Measurements from ENCODE around the gene AFDN.
A peak's percentile ranks its signal among the peaks of the same experiment; 100 is the strongest.

AFDN gene

DNA sequence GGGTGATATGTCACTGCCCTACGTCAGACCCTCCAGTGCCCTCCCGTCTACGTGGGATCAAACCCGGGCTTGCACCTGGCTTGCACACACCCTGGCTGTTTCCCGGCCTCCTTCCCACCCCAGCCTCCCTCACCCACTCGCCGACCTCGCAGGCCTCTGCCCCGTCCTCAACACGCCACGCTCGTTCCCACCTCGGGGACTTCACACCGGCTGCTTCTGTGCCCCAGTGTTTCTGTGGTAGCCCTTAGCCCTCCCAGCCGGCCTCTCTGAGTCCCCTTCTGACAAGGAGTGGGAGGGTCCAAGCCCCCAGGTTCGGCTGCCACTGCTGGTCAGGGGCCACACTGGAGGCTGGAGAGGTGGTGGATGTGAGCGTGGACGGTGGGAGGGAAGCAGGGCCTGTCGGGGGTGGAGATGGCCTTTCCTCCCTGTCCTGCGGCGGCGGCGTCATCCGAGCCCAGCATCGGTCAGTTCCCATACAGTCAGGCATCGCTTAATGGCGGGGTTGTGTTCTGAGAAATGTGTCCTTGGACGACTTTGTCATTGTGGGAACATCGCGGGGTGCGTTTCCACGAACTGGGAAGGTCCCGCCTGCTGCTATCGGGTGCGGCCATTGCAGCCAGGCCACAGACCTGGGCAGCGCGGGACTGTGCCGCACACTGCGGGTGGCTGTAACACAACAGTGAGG lies 159.3 kb downstream of the AFDN start:
- Histone ChIP-seq H3K36me3 (peaks cover 66% of the 10 kb centered on the region), H3K9me3 (peaks cover 93% of the 10 kb centered on the region), H3K27me3 (no peaks in the 10 kb centered on the region), H3K4me2 (no peak overlapping the region), H3K4me3 (no peak overlapping the region), H3K9ac (no peak overlapping the region), H3K4me1 (peaks cover 27% of the 10 kb centered on the region), H4K20me1 (no peaks in the 10 kb centered on the region), H3K27ac (no peak overlapping the region)
- no peak for TF ChIP-seq Cebpa-rat (IDR thresholded peaks at IDR 0.05)

DNA sequence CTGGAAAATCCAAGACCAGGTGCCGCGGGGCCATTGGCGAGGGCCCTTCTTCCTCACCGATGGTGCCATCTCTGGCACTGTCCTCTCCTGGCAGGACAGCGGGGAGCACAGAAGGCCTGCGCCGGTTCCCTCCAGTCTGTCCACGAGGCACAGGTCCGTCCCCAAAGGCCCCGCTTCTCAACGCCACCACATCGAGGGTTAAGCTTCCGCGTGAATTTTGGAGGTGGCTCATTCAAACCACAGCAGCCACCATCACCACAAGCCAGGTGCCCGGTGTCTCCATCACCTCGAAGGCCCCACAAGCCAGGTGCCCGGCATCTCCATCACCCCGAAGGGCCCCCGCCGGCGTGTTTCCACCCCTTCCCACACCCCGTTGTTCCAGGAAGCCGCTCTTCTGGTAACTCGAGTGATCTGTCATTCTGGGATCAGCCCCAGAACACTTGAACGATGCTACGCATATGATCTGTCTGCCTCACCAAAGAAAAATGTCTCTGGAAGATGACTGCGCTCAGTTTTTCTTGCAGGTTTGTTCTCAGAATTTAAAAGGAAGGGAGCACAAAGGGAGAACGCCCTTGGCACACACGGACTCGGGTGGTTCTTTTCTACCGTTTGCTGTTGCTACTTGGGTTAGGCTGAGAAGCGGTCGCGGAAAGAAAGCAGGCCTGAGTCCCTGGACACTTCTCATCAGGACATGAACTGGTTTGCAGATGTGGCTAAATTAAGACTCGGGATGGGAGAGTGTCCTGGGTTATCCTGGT lies 160.9 kb downstream of the AFDN start:
- Histone ChIP-seq H3K4me2 (no peak overlapping the region), H3K36me3 (peaks cover 67% of the 10 kb centered on the region), H3K4me1 (peaks cover 22% of the 10 kb centered on the region), H3K27me3 (no peaks in the 10 kb centered on the region), H3K4me3 (no peak overlapping the region), H3K9me3 (peaks cover 91% of the 10 kb centered on the region), H3K9ac (no peak overlapping the region), H4K20me1 (no peaks in the 10 kb centered on the region), H3K27ac (no peak overlapping the region)
- TF ChIP-seq Cebpa-rat (IDR thresholded peaks at IDR 0.05) = no peak

DNA sequence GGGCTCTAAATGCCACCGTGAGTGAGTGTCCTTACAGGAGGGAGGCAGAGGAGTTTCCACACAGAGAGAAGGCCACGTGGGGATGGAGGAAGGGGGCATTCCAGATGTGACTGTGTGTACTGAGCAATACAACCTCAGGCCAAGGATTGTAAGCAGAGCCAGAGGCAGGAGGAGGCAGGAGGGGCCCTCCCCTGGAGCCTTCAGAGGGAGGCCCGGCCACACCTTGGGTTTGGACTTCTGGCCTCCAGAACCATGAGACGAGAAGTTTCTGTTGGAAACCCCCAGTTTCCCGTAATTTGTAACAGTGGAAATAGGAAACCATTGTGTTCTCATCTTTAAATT lies 161.4 kb downstream of the AFDN start:
- peaks cover 67% of the 10 kb centered on the region for H3K36me3 ChIP-seq
- H3K27ac ChIP-seq = no peak overlapping the region
- no peak overlapping the region for H3K4me3 ChIP-seq
- no peak overlapping the region for H3K4me2 ChIP-seq
- peaks cover 23% of the 10 kb centered on the region for H3K4me1 ChIP-seq
- no peak for TF ChIP-seq Cebpa-rat (IDR thresholded peaks at IDR 0.05)
- H4K20me1 ChIP-seq = no peaks in the 10 kb centered on the region
- no peaks in the 10 kb centered on the region for H3K27me3 ChIP-seq
- H3K9me3 ChIP-seq = peaks cover 88% of the 10 kb centered on the region
- H3K9ac ChIP-seq = no peak overlapping the region

DNA sequence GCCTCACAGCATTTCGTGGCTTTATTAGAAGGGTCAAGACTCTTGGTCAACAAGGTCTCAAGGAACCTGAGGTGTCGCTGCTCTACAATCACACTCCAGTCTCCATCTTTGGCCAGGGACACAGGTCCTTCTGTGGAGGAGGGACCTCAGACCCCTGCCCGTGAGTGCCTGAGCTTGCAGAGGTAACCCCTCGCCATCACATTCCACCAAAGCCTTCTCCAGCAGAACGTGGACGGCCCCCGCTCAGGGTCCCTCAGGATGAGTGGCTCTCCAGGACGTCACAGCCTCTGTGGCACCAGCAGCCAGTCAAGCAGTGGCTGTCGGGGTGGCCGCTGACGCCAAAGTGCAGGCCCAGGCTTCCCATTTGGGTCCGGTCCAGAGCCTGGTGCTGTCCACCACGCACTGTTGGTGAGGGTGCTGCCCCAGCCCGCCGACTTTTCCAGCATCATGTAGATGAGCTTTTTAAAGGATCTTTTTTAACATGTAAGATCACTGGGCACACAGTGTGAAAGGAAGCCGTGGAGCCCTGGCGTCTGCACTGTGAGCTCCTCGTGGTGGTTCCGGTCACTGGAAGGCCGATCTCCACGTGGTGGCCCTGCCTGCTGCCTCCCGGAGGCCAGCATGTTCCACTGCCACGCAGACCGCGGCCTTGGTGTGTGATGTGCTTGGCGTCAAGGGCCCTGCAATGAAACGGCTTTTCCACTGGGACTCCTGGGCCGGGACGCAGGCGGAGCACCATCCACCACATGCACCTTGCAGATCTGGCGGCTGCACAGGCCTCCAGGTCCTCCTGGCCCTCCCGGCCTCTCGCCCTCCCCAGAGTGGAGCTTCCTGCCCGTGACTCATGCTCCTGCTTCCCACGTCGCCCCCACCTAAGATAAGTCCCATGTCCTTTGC lies 162.5 kb downstream of the AFDN start:
- no peak overlapping the region for H3K9ac ChIP-seq
- H3K4me2 ChIP-seq = no peak overlapping the region
- peaks cover 64% of the 10 kb centered on the region for H3K36me3 ChIP-seq
- H3K27me3 ChIP-seq = no peaks in the 10 kb centered on the region
- no peak for TF ChIP-seq Cebpa-rat (IDR thresholded peaks at IDR 0.05)
- H3K27ac ChIP-seq = no peak overlapping the region
- H3K9me3 ChIP-seq = peaks cover 77% of the 10 kb centered on the region
- H4K20me1 ChIP-seq = no peaks in the 10 kb centered on the region
- peaks cover 34% of the 10 kb centered on the region for H3K4me1 ChIP-seq
- H3K4me3 ChIP-seq = no peak overlapping the region

DNA sequence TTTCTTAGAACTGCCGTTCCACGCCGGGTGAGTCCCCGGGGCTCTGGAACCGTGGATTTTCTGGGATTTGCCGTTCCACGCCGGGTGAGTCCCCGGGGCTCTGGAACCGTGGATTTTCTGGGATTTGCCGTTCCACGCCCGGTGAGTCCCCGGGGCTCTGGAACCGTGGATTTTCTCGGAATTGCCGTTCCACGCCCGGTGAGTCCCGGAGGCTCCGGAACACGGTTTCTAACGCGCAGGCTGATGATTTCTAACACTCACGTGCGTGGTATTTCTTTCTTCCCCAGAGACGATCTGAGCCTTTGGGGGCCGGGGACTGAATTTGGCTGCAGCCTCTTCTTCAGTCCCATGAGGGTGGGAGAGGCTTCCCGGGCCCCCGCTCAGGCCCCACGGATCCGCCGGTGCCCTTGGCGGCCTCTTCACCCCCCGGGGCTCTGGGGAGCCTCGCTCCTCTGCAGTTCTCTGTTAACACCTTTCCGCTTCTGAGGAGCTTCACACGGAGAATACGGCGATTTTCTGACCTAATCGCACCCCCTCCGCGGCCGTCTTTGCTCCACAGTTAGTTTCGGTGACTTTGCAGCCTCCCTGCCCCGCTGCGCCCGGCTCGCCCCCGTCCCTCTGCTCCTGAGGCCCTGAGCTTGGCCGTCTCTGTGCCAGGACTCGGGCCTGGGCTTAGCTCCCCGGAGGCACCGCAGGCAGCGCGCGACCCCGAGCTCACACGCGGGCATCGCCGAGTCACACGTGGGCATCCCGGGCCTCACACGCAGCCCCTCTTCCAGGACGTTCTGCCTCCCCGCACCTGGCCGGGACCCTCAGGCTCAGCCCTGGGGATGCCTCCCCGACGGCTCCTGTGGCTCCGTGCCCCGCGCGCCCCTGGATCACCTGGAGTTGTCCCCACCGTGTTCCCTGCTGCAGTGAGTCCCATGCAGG lies 163.6 kb downstream of the AFDN start:
- no peak overlapping the region for H3K9ac ChIP-seq
- TF ChIP-seq Cebpa-rat (IDR thresholded peaks at IDR 0.05) = no peak
- H3K27me3 ChIP-seq = no peaks in the 10 kb centered on the region
- H3K4me1 ChIP-seq = peaks cover 38% of the 10 kb centered on the region
- peaks cover 66% of the 10 kb centered on the region for H3K9me3 ChIP-seq
- H3K36me3 ChIP-seq = peaks cover 53% of the 10 kb centered on the region
- H3K27ac ChIP-seq = no peak overlapping the region
- H4K20me1 ChIP-seq = no peaks in the 10 kb centered on the region
- no peak overlapping the region for H3K4me3 ChIP-seq
- no peak overlapping the region for H3K4me2 ChIP-seq

DNA sequence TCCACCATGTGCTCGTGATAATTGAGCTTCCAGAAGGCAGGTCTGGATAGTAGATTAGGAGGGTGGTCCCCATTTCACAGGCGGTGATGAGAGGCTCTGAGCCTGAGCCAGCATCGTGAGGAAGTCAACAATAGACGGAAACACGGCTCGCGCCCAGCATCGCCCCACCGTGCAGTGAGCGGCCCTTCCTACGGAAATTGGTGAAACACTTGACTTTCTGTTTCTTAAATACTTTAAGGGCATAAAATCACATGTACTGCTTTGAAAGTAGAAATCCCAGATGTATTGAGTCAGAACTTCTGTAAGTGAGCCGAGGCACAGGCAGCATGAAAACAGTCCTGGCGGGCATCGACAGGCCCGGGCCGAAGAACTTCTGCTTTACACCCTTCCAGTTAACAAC lies 166.5 kb downstream of the AFDN start:
- peak overlapping the region; percentile 85 for H3K27ac ChIP-seq
- no peaks in the 10 kb centered on the region for H3K27me3 ChIP-seq
- TF ChIP-seq Cebpa-rat (IDR thresholded peaks at IDR 0.05) = no peak
- H3K4me2 ChIP-seq = peak overlapping the region; percentile 86
- no peaks in the 10 kb centered on the region for H4K20me1 ChIP-seq
- peaks cover 26% of the 10 kb centered on the region for H3K36me3 ChIP-seq
- H3K9ac ChIP-seq = peak overlapping the region; percentile 77; the same call in 1 of the 2 replicates
- H3K4me1 ChIP-seq = peaks cover 49% of the 10 kb centered on the region
- H3K4me3 ChIP-seq = peak overlapping the region; percentile 65; the same call in 1 of the 2 replicates
- peaks cover 37% of the 10 kb centered on the region for H3K9me3 ChIP-seq

DNA sequence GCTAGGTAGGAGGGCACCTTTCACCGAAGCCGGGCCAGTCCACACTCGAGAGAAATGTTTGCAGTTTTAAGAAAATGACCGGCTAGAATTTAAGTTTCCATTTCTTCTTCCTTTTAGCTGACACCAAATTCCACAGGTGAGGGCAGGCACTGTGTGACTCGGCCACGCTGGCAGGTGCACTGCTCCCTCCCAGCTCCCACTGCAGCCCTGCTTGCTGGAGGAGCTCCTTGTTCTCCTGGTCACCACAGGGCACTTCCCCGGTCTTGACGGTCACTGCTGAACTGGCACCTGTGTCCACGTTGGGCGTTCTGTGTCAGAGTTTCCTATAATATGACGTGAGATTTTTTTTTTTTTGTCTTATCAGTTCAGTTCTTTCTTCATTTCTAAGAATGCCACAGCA lies 167.1 kb downstream of the AFDN start:
- Histone ChIP-seq H3K4me3 (peak overlapping the region; percentile 65), H3K27ac (peak overlapping the region; percentile 85), H3K9me3 (peaks cover 31% of the 10 kb centered on the region), H3K4me1 (peaks cover 49% of the 10 kb centered on the region), H4K20me1 (no peaks in the 10 kb centered on the region), H3K27me3 (no peaks in the 10 kb centered on the region), H3K9ac (peak overlapping the region; percentile 77; the same call in 1 of the 2 replicates), H3K4me2 (peak overlapping the region; percentile 86), H3K36me3 (peaks cover 21% of the 10 kb centered on the region)
- TF ChIP-seq Cebpa-rat (IDR thresholded peaks at IDR 0.05) = no peak

DNA sequence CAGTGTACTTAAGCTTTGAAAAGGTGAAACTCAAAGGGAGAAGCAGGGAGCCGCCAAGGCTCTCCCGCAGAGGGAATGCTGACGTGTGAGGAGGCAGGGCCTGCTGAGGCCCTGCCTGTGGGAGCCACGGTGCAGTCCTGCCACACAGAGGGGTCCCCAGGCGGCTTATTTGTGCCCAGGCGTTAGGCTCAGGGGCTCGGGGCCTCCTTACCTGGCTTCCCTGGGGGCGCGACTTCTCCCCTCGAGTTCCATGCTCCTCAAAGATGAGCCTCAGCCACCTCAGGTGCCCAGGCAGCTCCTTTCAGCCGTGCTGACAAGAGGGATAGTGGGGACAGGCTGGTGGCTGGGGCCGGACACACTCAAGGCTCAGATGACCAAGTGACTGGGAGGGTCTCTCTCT lies 168.6 kb downstream of the AFDN start:
- Histone ChIP-seq H3K4me1 (peaks cover 49% of the 10 kb centered on the region), H3K27ac (peak overlapping the region; percentile 85), H4K20me1 (no peaks in the 10 kb centered on the region), H3K4me2 (peak overlapping the region; percentile 86), H3K27me3 (no peaks in the 10 kb centered on the region), H3K9ac (peak overlapping the region; percentile 77), H3K9me3 (peaks cover 16% of the 10 kb centered on the region), H3K36me3 (peaks cover 8% of the 10 kb centered on the region), H3K4me3 (peak overlapping the region; percentile 65)
- TF ChIP-seq Cebpa-rat (IDR thresholded peaks at IDR 0.05) = no peak

DNA sequence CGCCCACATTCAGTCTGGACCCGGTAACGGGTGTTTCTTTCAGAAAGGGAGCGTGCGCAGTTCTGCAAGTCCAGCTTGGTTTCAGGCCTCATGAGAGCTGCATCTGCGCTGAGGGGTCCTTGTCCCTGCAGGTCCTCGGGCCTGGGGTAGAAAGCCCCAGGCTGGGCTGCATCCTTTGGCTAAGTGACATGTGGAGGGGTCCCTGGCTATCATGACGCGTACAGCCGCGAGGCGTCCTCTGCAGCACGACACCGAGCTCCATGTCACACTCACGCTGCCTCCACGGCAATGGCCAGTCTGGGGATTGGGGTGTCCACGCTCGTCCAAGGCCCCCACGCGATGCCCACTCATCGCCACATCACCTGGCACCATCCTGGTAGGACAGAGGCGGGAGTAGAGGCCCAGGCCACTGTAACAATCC lies 169.0 kb downstream of the AFDN start:
- Histone ChIP-seq H3K4me3 (peak overlapping the region; percentile 65), H3K4me1 (peaks cover 49% of the 10 kb centered on the region), H3K9ac (peak overlapping the region; percentile 77), H3K4me2 (peak overlapping the region; percentile 86), H4K20me1 (no peaks in the 10 kb centered on the region), H3K36me3 (peaks cover 4% of the 10 kb centered on the region), H3K27ac (peak overlapping the region; percentile 85), H3K9me3 (peaks cover 12% of the 10 kb centered on the region), H3K27me3 (no peaks in the 10 kb centered on the region)
- no peak for TF ChIP-seq Cebpa-rat (IDR thresholded peaks at IDR 0.05)
